H9 (cell line): ENCODE measurements around the gene PIRT. TPM values are rescaled to one million over a fixed set of nuclear protein-coding genes. Genes with fewer than 3 reads are reported as not detected.

Experiments
- DNase-seq: peaks from one replicate; pipeline ENCODE4 v3.0.0-alpha.2; 2017
- H2AFZ ChIP-seq: one replicate; pipeline ENCODE4 v1.6.1; 2013; ENCODE audit warnings: mild to moderate bottlenecking, low read length, control low read depth, moderate library complexity
- H2AK5ac ChIP-seq: 2 replicates; pipeline ENCODE4 v1.6.1; 2013; ENCODE audit warnings: low read length, control low read depth, mixed read lengths; ENCODE audit not compliant: insufficient read length
- H2BK120ac ChIP-seq: one replicate; pipeline ENCODE4 v1.6.1; 2013; ENCODE audit warnings: low read depth, mild to moderate bottlenecking, low read length, control low read depth, inconsistent platforms; ENCODE audit not compliant: poor library complexity, severe bottlenecking
- H2BK12ac ChIP-seq: 2 replicates; pipeline ENCODE4 v1.6.1; 2013; ENCODE audit warnings: low read length, control low read depth, mixed read lengths, low read depth; ENCODE audit not compliant: insufficient read length
- H2BK15ac ChIP-seq: 2 replicates; pipeline ENCODE4 v1.6.1; 2013; ENCODE audit warnings: low read depth, low read length, control low read depth
- H2BK20ac ChIP-seq: one replicate; pipeline ENCODE4 v1.6.1; 2013; ENCODE audit warnings: low read depth, mild to moderate bottlenecking, low read length, control low read depth, inconsistent platforms; ENCODE audit not compliant: poor library complexity, severe bottlenecking
- H2BK5ac ChIP-seq: 2 replicates; pipeline ENCODE4 v1.6.1; 2013; ENCODE audit warnings: low read length, control low read depth, mixed read lengths; ENCODE audit not compliant: insufficient read length
- H3K14ac ChIP-seq: 2 replicates; pipeline ENCODE4 v1.6.1; 2013; ENCODE audit warnings: low read length, control low read depth; ENCODE audit not compliant: insufficient read depth
- H3K18ac ChIP-seq: 2 replicates; pipeline ENCODE4 v1.6.1; 2013; ENCODE audit warnings: low read depth, mild to moderate bottlenecking, mixed read lengths, low read length, control low read depth; ENCODE audit not compliant: insufficient read length
- H3K23ac ChIP-seq: 2 replicates; pipeline ENCODE4 v1.6.1; 2013; ENCODE audit warnings: low read length, control low read depth, mixed read lengths, low read depth; ENCODE audit not compliant: insufficient read length
- H3K23me2 ChIP-seq: 2 replicates; pipeline ENCODE4 v1.6.1; 2013; ENCODE audit warnings: low read depth, mild to moderate bottlenecking, mixed read lengths, low read length, control low read depth; ENCODE audit not compliant: insufficient read length, poor library complexity, severe bottlenecking
- H3K27ac ChIP-seq: 2 replicates; pipeline ENCODE4 v1.5.1; 2013; ENCODE audit warnings: low read length, control low read depth, mixed read lengths, low read depth; ENCODE audit not compliant: insufficient read length
- H3K27me3 ChIP-seq: 2 replicates; pipeline ENCODE4 v1.6.1; 2013; ENCODE audit warnings: low read length, control low read depth, inconsistent platforms; ENCODE audit not compliant: insufficient read depth
- H3K4ac ChIP-seq: 2 replicates; pipeline ENCODE4 v1.6.1; 2013; ENCODE audit warnings: low read depth, mild to moderate bottlenecking, control low read depth, inconsistent platforms, low read length, moderate library complexity
- H3K4me1 ChIP-seq: 2 replicates; pipeline ENCODE4 v1.6.1; 2013; ENCODE audit warnings: low read length, control low read depth, inconsistent platforms; ENCODE audit not compliant: insufficient read depth
- H3K4me2 ChIP-seq: 2 replicates; pipeline ENCODE4 v1.6.1; 2013; ENCODE audit warnings: low read length, control low read depth, mixed read lengths; ENCODE audit not compliant: insufficient read length, insufficient read depth
- H3K56ac ChIP-seq: 2 replicates; pipeline ENCODE4 v1.6.1; 2013; ENCODE audit warnings: low read depth, mild to moderate bottlenecking, mixed read lengths, low read length, control low read depth; ENCODE audit not compliant: insufficient read length
- H3K79me1 ChIP-seq: 2 replicates; pipeline ENCODE4 v1.6.1; 2013; ENCODE audit warnings: low read depth, mild to moderate bottlenecking, moderate library complexity, low read length, control low read depth, inconsistent platforms; ENCODE audit not compliant: insufficient read depth, poor library complexity, severe bottlenecking
- H3K79me2 ChIP-seq: 2 replicates; pipeline ENCODE4 v1.6.1; 2013; ENCODE audit warnings: low read length, control low read depth, inconsistent platforms; ENCODE audit not compliant: insufficient read depth
- H3K9ac ChIP-seq: 2 replicates; pipeline ENCODE4 v1.6.1; 2013; ENCODE audit warnings: low read length, control low read depth, mixed read lengths; ENCODE audit not compliant: insufficient read length; ENCODE audit errors: extremely low read depth
- H3K9me3 ChIP-seq: one replicate; pipeline ENCODE4 v1.6.1; 2013; ENCODE audit warnings: low read depth, low read length, inconsistent platforms; ENCODE audit not compliant: control insufficient read depth
- H3T11ph ChIP-seq: one replicate; pipeline ENCODE4 v1.6.1; 2013; ENCODE audit warnings: mild to moderate bottlenecking, low read length, control low read depth, inconsistent platforms
- H4K20me1 ChIP-seq: one replicate; pipeline ENCODE4 v1.6.1; 2013; ENCODE audit not compliant: control insufficient read depth, insufficient read length, insufficient read depth
- H4K5ac ChIP-seq: 2 replicates; pipeline ENCODE4 v1.6.1; 2013; ENCODE audit warnings: low read depth, mild to moderate bottlenecking, mixed read lengths, low read length, control low read depth; ENCODE audit not compliant: insufficient read length
- H4K8ac ChIP-seq: replicated peaks from 2 replicates; pipeline ENCODE4 v1.6.1; 2013; ENCODE audit warnings: low read length, control low read depth, mixed read lengths, low read depth; ENCODE audit not compliant: insufficient read length
- H4K91ac ChIP-seq: 2 replicates; pipeline ENCODE4 v1.6.1; 2013; ENCODE audit warnings: low read depth, mild to moderate bottlenecking, moderate library complexity, mixed read lengths, low read length, control low read depth; ENCODE audit not compliant: insufficient read length
- H3K27ac Mint-ChIP-seq, 3 experiments: 2 replicates in 2 of 3; 3 replicates in 1 of 3; pipeline ENCODE4 v1.8.0; 2020 to 2021; ENCODE audit warnings: mixed read lengths in 3 of 3, mild to moderate bottlenecking in 1 of 3, moderate library complexity in 1 of 3
- H3K27me3 Mint-ChIP-seq: 2 replicates; pipeline ENCODE4 v1.8.0; 2021; ENCODE audit warnings: low read depth, mild to moderate bottlenecking, moderate library complexity, mixed read lengths
- H3K36me3 Mint-ChIP-seq, 3 experiments: 2 replicates in 2 of 3; 3 replicates in 1 of 3; pipeline ENCODE4 v1.8.0; 2020 to 2021; ENCODE audit warnings: low read depth in 3 of 3, mixed read lengths in 3 of 3; ENCODE audit not compliant: insufficient read depth in 1 of 3
- H3K4me1 Mint-ChIP-seq, 2 experiments: 2 replicates each; pipeline ENCODE4 v1.8.0; 2020; ENCODE audit warnings: mixed read lengths in 2 of 2
- H3K4me3 Mint-ChIP-seq, 2 experiments: 2 replicates in 1 of 2; 3 replicates in 1 of 2; pipeline ENCODE4 v1.8.0; 2020 to 2021; ENCODE audit warnings: mild to moderate bottlenecking in 2 of 2, mixed read lengths in 2 of 2, moderate library complexity in 1 of 2
- H3K9me3 Mint-ChIP-seq, 2 experiments: 2 replicates in 1 of 2; 3 replicates in 1 of 2; pipeline ENCODE4 v1.8.0; 2020; ENCODE audit warnings: mild to moderate bottlenecking in 2 of 2, mixed read lengths in 2 of 2, moderate library complexity in 1 of 2
- CTCF ChIP-seq: fragments of 200-600 bp; sonication (generic); conservative IDR thresholded peaks from 3 replicates; pipeline ENCODE4 v1.8.0; 2021; ENCODE audit warnings: antibody characterized with exemption, mild to moderate bottlenecking
- WGBS: extraction: QIAGEN DNeasy Blood & Tissue Kit; methylation state at CpG from one replicate; pipeline ENCODE4 v1.1.7; 2013; ENCODE audit warnings: missing lambda C conversion rate, low lambda C conversion rate, mixed read lengths; ENCODE audit not compliant: insufficient read length; ENCODE audit errors: extremely low coverage; 5-methylcytosine and 5-hydroxymethylcytosine counted together
- total RNA-seq: library from RNA; stranded (reverse); gene quantifications from 2 replicates; pipeline ENCODE4 v1.2.1, GENCODE V29; 2021

PIRT gene
- total RNA-seq, 1 experiment from 2014 or later: not detected

- peaks cover 12 to 13% of the 10 kb centered on the region in 2 experiments for H3K9me3 Mint-ChIP-seq
- WGBS: no CpG with 5 or more reads among the region's 4 CpGs
- H2BK120ac ChIP-seq: no peak overlapping the region
- H3K4ac ChIP-seq: no peak overlapping the region
- H2BK15ac ChIP-seq: no peak overlapping the region
- peaks cover 8% of the 10 kb centered on the region; the same call in 1 of the 2 replicates for H3K4me1 ChIP-seq
- H4K8ac ChIP-seq: no peak overlapping the region
- no peak overlapping the region for H3K56ac ChIP-seq
- no peak overlapping the region for H3K27ac ChIP-seq
- H3K9ac ChIP-seq: no peak overlapping the region
- H3K27me3 Mint-ChIP-seq: peaks cover 9% of the 10 kb centered on the region
- no peaks in the 10 kb centered on the region for H3K79me2 ChIP-seq
- no peak overlapping the region for H4K5ac ChIP-seq
- no peak overlapping the region for H2BK20ac ChIP-seq
- H2AFZ ChIP-seq: no peak overlapping the region
- peaks cover 7% of the 10 kb centered on the region for H3K23me2 ChIP-seq
- no peak for TF ChIP-seq CTCF
- no peak for DNase-seq
- H3K79me1 ChIP-seq: no peaks in the 10 kb centered on the region
- peaks cover 0 to 7% (median 5%) of the 10 kb centered on the region in 3 experiments; a peak in 4 of 7 replicates for H3K36me3 Mint-ChIP-seq
- no peaks in the 10 kb centered on the region for H3K9me3 ChIP-seq
- no peak overlapping the region for H4K91ac ChIP-seq
- H3K14ac ChIP-seq: no peak overlapping the region
- no peak overlapping the region for H2BK12ac ChIP-seq
- no peaks in the 10 kb centered on the region for H3K27me3 ChIP-seq
- H3K4me2 ChIP-seq: no peak overlapping the region
- H3K4me3 Mint-ChIP-seq: no peak overlapping the region; a peak in 1 of 5 replicates
- no peak overlapping the region for H2AK5ac ChIP-seq
- H3K27ac Mint-ChIP-seq: no peak overlapping the region
- peaks cover 27 to 29% of the 10 kb centered on the region in 2 experiments for H3K4me1 Mint-ChIP-seq
- no peak overlapping the region for H2BK5ac ChIP-seq
- H3K23ac ChIP-seq: no peak overlapping the region
- no peak overlapping the region for H3K18ac ChIP-seq
- H4K20me1 ChIP-seq: no peaks in the 10 kb centered on the region
- H3T11ph ChIP-seq: no peak overlapping the region
Observed at GRCh38 chr17:10842658-10843057, 4.8 kb upstream of the PIRT start.
